Thyroid gland (tissue), 4 donors: Measurements from ENCODE around the gene SORCS2. TPM values are rescaled to one million over a fixed set of nuclear protein-coding genes. Genes with fewer than 3 reads are reported as not detected.
"Not testable (repeated sequence)": the region's sequence is repeated elsewhere in the genome, so short reads cannot be mapped to it uniquely, and the experiment has no call there.

Source experiments
- DNase-seq, 2 donors: peaks; one replicate each; pipeline ENCODE4 v3.0.0-alpha.2; 2019
- H3K27ac ChIP-seq, 3 donors: fragments of 200-600 bp; sonication (generic); 1 replicate in 2 of 3; 2 replicates in 1 of 3; pipeline ENCODE4 v1.5.1; 2016 to 2019; ENCODE audit warnings: mild to moderate bottlenecking in 1 of 3, moderate library complexity in 1 of 3
- H3K27me3 ChIP-seq: fragments of 200-600 bp; sonication (generic); one replicate; pipeline ENCODE4 v1.5.1; 2019
- H3K36me3 ChIP-seq, 2 donors: fragments of 200-600 bp; sonication (generic); one replicate each; pipeline ENCODE4 v1.5.1; 2016 to 2019
- H3K4me1 ChIP-seq, 2 donors: fragments of 200-600 bp; sonication (generic); one replicate each; pipeline ENCODE4 v1.5.1; 2017 to 2019
- H3K4me3 ChIP-seq, 3 donors: fragments of 200-600 bp; sonication (generic); replicated peaks in 1 of 3; 1 replicate in 2 of 3; 2 replicates in 1 of 3; pipeline ENCODE4 v1.5.1; 2016; ENCODE audit warnings: mild to moderate bottlenecking in 1 of 3
- H3K9me3 ChIP-seq: fragments of 200-600 bp; sonication (generic); one replicate; pipeline ENCODE4 v1.5.1; 2017
- POLR2A ChIP-seq, 2 donors: fragments of 450-650 bp; IDR thresholded peaks; one replicate each; pipeline ENCODE4 v1.6.1; 2017; ENCODE audit warnings: antibody characterized with exemption in 2 of 2, mild to moderate bottlenecking in 2 of 2, moderate library complexity in 1 of 2
- WGBS, 2 donors: methylation state at CpG; one replicate each; pipeline ENCODE4 v1.1.5; 2017; 5-methylcytosine and 5-hydroxymethylcytosine counted together
- intact Hi-C: fragments of 100-400 bp; cut with DNase I; formaldehyde crosslinking; loops from one replicate; pipeline ENCODE4 v1.15.1; 2023
- total RNA-seq, 4 donors: library from RNA; depleted of rRNA; stranded (reverse); fragments of >200 nt; gene quantifications; one replicate each; pipeline ENCODE4 v1.2.3, GENCODE V29; 2016
- TF ChIP-seq, protein P1 (sequence below), 6 experiments: fragments of 200-600 bp in 3 of 6; fragments of 450-650 bp in 3 of 6; sonication (generic) in 3 of 6; IDR thresholded peaks; one replicate each; pipeline ENCODE4 v1.5.1; 2016 to 2019; ENCODE audit warnings: antibody characterized with exemption in 6 of 6, mild to moderate bottlenecking in 2 of 6, inconsistent platforms in 1 of 6, moderate library complexity in 1 of 6

The SORCS2 gene
- total RNA-seq, 4 donors from 2014 or later: 1.7 to 13.6 (median 3.6) TPM

DNA sequence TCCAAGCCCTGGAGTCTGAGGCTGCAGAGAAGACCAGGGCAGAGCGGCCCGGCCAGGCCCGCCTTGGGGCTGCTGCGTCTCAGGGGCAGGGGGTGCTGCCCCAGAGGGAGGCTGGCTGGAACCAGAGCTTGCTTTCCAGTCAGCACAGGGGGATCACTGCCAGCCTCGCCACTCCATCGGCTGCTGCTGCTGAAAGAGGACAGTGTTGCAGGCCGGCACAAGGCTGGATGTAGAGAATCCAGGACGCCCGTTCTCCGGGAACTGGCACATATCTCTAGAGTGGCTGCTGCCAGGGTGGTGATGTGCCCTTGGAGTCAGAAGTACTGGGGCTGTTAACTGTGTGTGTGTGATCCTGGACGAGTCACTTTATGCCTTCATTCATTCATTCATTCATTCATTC, 31.9 kb upstream of the SORCS2 start:
- intact Hi-C loops: no loop called here
- Histone ChIP-seq H3K9me3 (no peaks in the 10 kb centered on the region), H3K4me3 (no peak overlapping the region), H3K4me1 (peaks cover 7 to 14% of the 10 kb centered on the region in 2 donors), H3K27ac (no peak overlapping the region), H3K36me3 (no peaks in the 10 kb centered on the region), H3K27me3 (no peaks in the 10 kb centered on the region)
- TF ChIP-seq, protein P1, sequence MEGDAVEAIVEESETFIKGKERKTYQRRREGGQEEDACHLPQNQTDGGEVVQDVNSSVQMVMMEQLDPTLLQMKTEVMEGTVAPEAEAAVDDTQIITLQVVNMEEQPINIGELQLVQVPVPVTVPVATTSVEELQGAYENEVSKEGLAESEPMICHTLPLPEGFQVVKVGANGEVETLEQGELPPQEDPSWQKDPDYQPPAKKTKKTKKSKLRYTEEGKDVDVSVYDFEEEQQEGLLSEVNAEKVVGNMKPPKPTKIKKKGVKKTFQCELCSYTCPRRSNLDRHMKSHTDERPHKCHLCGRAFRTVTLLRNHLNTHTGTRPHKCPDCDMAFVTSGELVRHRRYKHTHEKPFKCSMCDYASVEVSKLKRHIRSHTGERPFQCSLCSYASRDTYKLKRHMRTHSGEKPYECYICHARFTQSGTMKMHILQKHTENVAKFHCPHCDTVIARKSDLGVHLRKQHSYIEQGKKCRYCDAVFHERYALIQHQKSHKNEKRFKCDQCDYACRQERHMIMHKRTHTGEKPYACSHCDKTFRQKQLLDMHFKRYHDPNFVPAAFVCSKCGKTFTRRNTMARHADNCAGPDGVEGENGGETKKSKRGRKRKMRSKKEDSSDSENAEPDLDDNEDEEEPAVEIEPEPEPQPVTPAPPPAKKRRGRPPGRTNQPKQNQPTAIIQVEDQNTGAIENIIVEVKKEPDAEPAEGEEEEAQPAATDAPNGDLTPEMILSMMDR (IDR thresholded peaks at IDR 0.05): no peak
- TF ChIP-seq POLR2A (IDR thresholded peaks at IDR 0.05): no peak
- WGBS, 2 donors: 89 to 90% methylated on average over 11 of the region's 11 CpGs
- no peak for DNase-seq

DNA sequence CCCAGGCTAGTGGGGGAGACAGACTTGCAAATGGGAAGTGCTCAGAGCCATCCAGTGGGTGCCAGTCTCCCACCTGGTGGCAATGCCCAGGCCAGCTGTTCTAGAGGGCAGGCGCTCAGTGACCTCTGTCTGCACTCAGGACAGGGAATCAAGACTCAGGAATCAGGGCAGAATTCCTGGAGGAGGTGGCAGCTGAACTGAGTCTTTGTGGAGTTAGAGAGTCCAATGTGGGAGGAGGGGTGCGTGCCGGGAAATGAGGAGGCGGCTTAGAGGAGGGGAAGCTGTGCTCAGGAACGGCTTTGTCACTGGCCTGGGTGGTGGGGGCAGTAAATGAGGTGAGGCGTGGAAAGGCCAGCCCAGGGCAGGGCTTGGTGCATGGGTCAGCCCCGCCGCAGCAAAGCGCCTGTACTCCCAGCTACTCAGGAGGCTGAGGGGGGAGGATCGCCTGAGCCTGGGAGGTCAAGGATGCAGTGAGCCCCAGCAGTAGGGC, 31.3 kb upstream of the SORCS2 start:
- H3K36me3 ChIP-seq: no peaks in the 10 kb centered on the region
- intact Hi-C loops: no loop called here
- H3K27ac ChIP-seq: no peak overlapping the region
- H3K4me3 ChIP-seq: no peak overlapping the region
- H3K4me1 ChIP-seq: peaks cover 7 to 14% of the 10 kb centered on the region in 2 donors
- H3K27me3 ChIP-seq: no peaks in the 10 kb centered on the region
- WGBS, 2 donors: 93% methylated on average over 10 of the region's 10 CpGs
- DNase-seq: no peak
- no peaks in the 10 kb centered on the region for H3K9me3 ChIP-seq
- TF ChIP-seq POLR2A (IDR thresholded peaks at IDR 0.05): no peak
- TF ChIP-seq, protein P1 (IDR thresholded peaks at IDR 0.05): no peak

DNA sequence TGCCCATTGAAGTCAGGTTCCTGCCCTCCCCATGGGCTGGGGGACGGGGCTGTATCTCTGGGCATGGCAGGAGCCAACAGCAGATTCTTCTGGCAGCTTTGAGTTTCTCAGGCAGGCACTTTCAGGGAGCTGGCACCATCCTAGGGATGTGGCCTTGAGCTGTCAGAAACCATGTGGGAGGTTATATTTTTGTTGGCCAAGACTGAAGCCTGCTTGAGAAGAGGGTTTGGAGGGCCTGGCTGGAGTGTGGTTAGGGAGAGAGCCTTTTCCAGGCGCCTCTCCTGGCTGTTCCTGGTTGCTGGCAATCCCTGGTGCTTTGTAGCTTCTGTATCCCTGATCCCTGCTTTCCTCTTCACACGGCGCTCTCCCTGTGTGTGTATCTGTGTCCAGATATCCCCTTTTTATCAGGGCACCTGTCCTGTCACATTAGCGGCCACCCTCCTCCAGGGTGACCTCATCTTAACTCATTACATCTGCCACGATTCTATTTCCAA, 30.6 kb upstream of the SORCS2 start:
- Histone ChIP-seq H3K27me3 (no peaks in the 10 kb centered on the region), H3K4me3 (no peak overlapping the region), H3K9me3 (no peaks in the 10 kb centered on the region), H3K27ac (no peak overlapping the region), H3K4me1 (peaks cover 7 to 14% of the 10 kb centered on the region in 2 donors), H3K36me3 (no peaks in the 10 kb centered on the region)
- DNase-seq: peak; percentile 73 to 79
- TF ChIP-seq, protein P1 (IDR thresholded peaks at IDR 0.05): peak in 1 of 6 experiments; percentile 6
- TF ChIP-seq POLR2A (IDR thresholded peaks at IDR 0.05): no peak
- WGBS, 2 donors: 53 to 54% methylated on average over 6 of the region's 6 CpGs
- intact Hi-C loops: no loop called here

DNA sequence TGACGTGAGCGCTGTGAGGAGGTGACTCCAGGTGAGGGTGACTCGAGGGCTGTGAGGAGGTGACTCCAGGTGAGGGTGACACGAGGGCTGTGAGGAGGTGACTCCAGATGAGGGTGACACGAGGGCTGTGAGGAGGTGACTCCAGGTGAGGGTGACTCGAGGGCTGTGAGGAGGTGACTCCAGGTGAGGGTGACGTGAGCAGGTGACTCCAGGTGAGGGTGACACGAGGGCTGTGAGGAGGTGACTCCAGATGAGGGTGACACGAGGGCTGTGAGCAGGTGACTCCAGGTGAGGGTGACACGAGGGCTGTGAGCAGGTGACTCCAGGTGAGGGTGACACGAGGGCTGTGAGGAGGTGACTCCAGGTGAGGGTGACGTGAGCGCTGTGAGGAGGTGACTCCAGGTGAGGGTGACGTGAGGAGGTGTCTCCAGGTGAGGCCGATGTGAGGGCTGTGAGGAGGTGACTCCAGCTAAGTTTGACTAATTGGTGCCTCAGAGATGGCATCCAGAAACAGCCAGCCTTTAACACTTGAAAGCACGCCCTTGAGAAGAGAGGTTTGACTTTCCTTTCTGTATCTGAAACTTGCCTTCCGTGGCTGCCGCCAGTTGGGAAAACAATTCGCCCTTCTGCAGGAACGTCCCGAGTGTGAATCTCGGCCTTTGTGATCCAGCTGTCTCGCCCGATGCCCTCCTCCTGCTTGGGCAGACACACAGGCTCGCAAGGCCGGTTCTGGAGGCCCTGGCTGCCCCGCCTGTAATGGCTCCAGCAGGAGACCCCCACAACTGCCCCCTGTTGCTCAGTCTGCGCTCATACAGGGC, 27.1 kb upstream of the SORCS2 start:
- intact Hi-C loops, DNase-seq, H3K9me3 ChIP-seq, H3K36me3 ChIP-seq, H3K27ac ChIP-seq, H3K27me3 ChIP-seq, H3K4me3 ChIP-seq: not testable (repeated sequence)
- WGBS, 2 donors: 90 to 93% methylated on average over 28 of the region's 28 CpGs
- peaks cover 11 to 17% of the 10 kb centered on the region in 2 donors for H3K4me1 ChIP-seq

DNA sequence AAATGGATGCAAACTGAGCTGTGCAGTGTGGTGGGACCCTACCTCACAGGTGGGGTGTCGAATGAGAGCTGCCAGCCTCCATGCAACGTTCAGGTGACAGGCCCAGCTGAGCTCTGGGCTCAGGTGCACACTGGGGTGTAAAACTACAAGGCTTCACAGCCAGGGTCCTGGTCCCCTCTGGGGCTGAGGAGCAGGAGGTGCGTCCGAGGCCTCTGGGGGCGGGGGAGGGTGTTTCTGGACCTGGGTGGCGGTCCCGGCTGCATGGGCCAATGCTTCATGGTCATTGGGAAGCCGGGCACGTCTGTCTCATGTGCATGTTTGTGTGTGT, 26.5 kb upstream of the SORCS2 start:
- Histone ChIP-seq H3K9me3 (no peaks in the 10 kb centered on the region), H3K36me3 (no peaks in the 10 kb centered on the region), H3K27me3 (no peaks in the 10 kb centered on the region), H3K27ac (no peak overlapping the region), H3K4me3 (no peak overlapping the region), H3K4me1 (peaks cover 11 to 17% of the 10 kb centered on the region in 2 donors)
- no peak for DNase-seq
- intact Hi-C loops: no loop called here
- 97 to 100% methylated on average over 4 to 6 of the region's 9 CpGs for WGBS, 2 donors
- TF ChIP-seq, protein P1 (IDR thresholded peaks at IDR 0.05): no peak
- no peak for TF ChIP-seq POLR2A (IDR thresholded peaks at IDR 0.05)
